Fibroblast of skin of abdomen (primary cell): ENCODE measurements around the gene SMARCAL1.
A peak's percentile ranks its signal among the peaks of the same experiment; 100 is the strongest.

Experiments
- DNase-seq: peaks from one replicate; pipeline ENCODE4 v3.0.0-alpha.2; 2013

Gene SMARCAL1

DNA sequence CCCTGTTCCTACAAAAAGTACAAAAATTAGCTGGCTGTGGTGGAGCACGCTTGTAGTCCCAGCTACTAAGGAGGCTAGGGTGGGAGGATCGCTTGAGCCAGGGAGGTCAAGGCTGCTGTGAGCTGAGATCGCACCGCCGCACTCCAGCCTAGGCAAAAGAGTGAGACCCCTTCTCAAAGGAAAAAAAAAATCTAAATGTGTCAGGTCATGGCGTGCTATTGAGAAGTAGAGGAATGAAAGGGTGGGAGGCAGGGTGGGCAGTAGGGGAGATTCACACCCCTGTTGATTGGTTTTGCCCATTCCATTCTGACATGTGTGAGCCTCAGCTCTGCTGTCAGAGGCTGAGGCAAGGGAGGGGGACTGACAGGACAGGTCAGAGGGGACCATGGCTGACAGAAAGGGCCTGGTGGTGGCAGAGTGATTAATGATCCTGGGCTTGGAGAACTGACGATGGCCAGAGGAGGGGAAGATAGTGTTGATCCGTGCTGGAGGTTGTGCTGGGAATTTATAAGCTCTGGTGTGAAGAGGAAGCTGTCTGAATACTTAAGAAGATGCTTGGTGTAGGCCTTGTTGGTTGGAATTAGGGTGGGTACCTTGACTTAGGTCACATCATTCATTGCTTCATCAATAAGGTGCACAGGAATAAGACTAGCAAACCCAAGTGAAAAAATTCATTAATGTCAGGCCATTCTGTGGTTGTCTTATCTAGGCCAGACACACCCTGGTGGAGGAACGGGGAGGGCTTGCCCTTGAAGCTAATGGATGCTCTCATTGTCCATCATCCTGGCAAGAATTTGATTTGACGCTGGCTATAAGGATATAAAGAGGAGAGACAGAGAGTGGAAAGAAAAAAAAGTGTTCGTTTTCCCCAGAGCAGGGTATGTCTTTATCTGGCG, 19.1 kb upstream of the SMARCAL1 start:
- DNase-seq = no peak

- no peak for DNase-seq
These were observed 17.4 kb upstream of the SMARCAL1 start for GRCh38 chr2:216394881-216395280.

GRCh38 chr2:216399621-216400020, 12.7 kb upstream of the SMARCAL1 start:
- DNase-seq = no peak

- no peak for DNase-seq
These were observed 9.5 kb upstream of the SMARCAL1 start for GRCh38 chr2:216402751-216403150.

- DNase-seq = peak; percentile 26
These were observed 8.2 kb upstream of the SMARCAL1 start for GRCh38 chr2:216404010-216404618.

DNA sequence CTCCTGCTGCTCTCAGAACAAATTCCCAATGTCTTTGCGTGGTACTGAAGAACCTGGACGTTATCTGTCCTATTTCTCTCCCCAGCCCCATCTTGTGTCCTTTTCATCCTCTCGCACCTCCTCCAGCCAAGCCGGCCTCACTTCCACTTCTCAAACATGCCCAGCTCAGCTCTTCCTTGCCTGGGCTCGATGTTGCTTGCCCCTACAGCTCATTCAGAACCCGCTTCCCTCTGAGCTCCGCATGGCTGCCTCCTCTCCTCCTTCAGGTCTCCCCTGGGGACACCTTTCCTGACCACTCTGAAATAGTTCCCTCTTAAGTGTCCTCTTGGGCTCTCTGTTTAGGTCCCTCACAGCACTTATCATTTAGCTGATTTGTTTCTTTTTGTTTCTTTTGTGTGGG, 6.7 kb upstream of the SMARCAL1 start:
- DNase-seq = no peak

DNA sequence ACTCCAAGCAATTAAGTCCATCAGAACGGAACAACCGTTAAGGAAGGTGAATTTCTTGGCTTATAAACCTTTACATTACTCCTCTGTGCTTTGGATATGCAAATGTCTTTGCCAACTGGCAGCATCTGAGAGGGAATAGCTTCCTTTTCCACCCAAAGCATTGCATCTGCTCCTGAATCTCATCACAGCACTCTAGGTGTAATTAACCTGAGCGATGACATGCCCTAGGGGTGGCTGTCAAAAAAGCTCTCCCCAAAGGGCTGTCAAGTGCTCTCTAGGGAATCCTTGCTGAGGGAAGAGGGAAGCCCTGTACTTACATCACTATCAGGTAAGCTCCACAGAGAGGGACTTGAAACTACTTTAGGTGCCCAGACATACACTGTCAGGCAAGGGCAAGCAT, 5.5 kb upstream of the SMARCAL1 start:
- no peak for DNase-seq

GRCh38 chr2:216408426-216409290, 3.6 kb upstream of the SMARCAL1 start:
- DNase-seq = no peak

- DNase-seq = no peak
These were observed 1.7 kb upstream of the SMARCAL1 start for GRCh38 chr2:216410550-216410949.

DNA sequence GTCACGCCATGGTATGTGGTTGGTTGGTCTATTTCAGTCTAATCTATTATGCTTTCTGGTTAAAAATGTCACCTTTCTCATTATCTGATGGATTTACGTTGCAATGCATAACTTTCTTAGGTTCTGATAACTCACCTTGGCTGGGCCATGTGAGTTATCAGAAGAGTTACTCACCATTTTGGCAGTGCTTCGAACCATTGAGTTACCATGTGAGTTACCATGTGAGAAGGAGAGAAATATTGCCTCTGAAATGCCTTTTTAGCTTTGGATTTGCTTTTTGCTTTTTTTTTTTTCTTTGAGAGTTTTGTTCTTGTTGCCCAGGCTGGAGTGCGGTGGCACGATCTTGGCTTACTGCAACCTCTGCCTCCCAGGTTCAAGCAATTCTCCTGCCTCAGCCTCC, 1.6 kb downstream of the SMARCAL1 start:
- DNase-seq = no peak

DNA sequence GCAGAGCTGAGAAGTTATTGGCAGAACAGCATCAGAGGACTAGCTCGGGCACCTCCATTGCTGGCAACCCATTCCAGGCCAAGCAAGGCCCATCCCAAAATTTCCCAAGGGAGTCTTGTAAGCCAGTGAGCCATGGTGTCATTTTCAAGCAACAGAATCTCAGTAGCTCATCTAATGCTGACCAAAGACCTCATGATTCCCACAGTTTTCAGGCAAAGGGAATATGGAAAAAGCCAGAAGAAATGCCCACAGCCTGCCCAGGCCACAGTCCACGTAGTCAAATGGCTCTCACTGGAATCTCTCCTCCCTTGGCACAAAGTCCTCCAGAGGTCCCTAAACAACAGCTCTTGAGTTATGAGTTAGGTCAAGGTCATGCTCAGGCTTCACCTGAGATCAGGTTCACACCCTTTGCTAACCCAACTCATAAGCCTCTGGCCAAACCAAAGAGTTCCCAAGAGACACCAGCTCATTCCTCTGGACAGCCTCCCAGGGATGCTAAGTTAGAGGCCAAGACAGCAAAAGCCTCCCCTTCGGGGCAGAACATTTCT, 2.6 kb downstream of the SMARCAL1 start:
- no peak for DNase-seq

DNA sequence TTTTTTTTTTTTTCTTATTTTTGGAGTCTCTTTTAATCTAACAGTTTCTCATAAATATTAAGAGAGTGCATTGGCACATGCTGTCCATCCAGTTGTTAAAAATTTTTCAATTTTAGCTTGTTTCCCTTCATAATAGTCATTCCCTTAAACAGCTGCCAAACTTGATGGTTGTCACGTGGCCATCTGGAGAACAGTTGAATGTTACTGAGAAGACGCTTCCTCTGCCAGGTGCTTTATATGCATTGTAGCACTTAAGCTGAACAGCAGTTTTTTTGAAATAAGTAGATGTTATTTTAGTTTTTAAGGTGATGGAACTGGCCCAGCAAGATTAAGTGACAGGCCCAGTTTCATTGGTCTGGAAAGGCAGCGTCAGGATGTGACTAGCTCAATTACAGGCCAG, 3.3 kb downstream of the SMARCAL1 start:
- DNase-seq = no peak

GRCh38 chr2:216416571-216417307, 4.5 kb downstream of the SMARCAL1 start:
- no peak for DNase-seq

DNA sequence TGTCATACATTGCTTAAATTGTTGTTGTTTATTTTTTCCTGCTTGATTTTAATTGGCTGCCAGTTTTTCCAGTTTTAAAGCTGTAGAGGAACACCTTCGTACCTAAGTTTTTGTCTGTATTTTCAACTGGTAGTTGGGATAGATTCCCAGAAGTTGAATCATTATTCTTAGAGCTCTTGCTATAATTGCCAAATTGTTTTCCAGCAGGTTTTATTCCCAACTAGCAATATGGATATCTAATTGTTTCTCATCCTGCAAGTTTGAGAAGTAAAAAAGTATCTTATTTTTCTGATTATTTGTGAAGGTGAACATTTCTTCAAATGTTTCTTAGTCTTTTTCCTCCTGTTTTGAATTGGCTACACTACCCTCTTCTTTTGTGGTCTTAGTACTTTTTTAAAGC, 6.7 kb downstream of the SMARCAL1 start:
- no peak for DNase-seq

- no peak for DNase-seq
These were observed 8.2 kb downstream of the SMARCAL1 start for GRCh38 chr2:216420367-216421101.

DNA sequence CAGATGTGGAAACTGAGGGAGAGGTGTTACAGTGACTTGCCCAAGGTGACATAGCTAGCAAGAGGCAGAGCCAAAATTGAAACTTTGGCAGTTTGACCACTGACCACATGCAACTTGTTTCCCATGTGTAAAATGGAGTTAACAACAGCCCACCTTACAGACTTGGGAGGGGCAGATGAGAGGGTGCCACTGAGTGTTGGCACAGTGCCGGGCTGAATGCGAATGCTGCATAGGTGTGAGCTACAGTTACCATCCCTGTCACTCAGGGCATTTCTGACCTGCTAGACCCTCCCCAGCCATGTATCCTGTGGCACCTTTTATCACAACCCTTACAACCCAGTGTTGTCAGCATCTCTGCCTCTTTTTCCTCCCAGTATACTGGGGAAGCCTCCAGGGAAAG, 10.8 kb downstream of the SMARCAL1 start:
- no peak for DNase-seq

GRCh38 chr2:216424274-216424673, 12.0 kb downstream of the SMARCAL1 start:
- DNase-seq = no peak

- no peak for DNase-seq
These were observed 12.9 kb downstream of the SMARCAL1 start for GRCh38 chr2:216425008-216425787.

DNA sequence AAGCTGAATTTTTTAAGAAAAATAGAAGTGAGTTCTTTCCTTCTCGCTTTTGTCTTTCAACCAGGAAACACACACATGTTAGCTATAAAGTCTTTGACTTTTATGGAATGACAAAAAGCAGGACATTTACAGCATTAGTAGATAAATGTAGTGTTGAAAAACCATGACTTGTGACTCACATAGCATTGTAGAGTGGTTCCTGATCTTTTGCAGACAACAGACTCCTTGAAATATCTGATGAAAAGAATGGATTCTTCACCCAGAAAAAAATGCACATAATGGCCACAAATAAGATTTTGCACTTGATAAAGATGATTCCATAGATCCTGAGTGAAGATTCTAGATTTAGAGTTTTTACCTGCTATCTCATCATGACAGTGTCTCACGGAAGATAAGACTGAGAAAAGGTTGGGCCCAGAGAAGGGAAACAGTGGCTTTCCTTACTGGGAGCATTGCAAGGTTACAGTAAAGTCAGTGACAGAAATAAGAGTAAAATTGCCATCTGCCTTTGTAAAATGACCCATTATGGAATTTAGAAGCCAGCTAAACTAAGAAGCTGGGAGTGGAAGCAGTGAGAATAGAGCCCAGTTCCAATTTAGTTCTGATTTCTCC, 14.0 kb downstream of the SMARCAL1 start:
- peak; percentile 75 for DNase-seq

DNA sequence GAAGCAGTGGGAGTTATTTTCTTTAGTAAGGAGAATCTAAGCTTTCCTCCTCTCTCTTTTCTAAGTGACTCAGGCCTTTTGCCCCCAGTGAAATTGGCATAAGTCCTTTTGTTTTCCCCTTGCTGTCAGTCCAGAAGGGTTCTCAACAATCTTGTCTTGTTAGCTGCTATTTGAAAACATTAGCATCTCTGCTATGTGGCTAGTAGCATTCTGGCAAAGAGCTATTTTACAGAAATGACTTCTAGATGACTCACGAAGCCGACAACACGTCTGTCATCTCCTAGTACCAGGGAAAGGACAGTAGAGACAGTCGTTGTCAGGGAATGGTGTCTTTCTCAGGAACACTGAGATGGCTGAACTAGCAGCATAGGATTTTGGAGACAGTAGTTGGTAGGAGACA, 14.7 kb downstream of the SMARCAL1 start:
- DNase-seq = peak; percentile 80
